Mesenchymal stem cell (in vitro differentiated cells and primary cell): ENCODE data around the gene ESRRG.
A peak's percentile ranks its signal among the peaks of the same experiment; 100 is the strongest.

ENCODE experiments used
- DNase-seq: peaks from one replicate; pipeline ENCODE4 v3.0.0-alpha.2; 2013
- H2AFZ ChIP-seq: one replicate; pipeline ENCODE4 v1.6.1; 2013; ENCODE audit warnings: low read depth, mild to moderate bottlenecking, control low read depth, inconsistent platforms, low read length, moderate library complexity
- H2AK5ac ChIP-seq: 2 replicates; pipeline ENCODE4 v1.6.1; 2013; ENCODE audit warnings: low read length, moderate library complexity, mild to moderate bottlenecking, inconsistent platforms; ENCODE audit not compliant: severe bottlenecking
- H2BK120ac ChIP-seq: one replicate; pipeline ENCODE4 v1.6.1; 2013; ENCODE audit warnings: low read depth, mild to moderate bottlenecking, inconsistent platforms, low read length, moderate library complexity
- H2BK12ac ChIP-seq, 2 experiments: one replicate each; pipeline ENCODE4 v1.6.1; 2013; ENCODE audit warnings: inconsistent platforms in 2 of 2, low read length in 2 of 2, mild to moderate bottlenecking in 2 of 2, moderate library complexity in 2 of 2, control low read depth in 1 of 2
- H2BK15ac ChIP-seq: one replicate; pipeline ENCODE4 v1.6.1; 2013; ENCODE audit warnings: mild to moderate bottlenecking, low read depth, inconsistent platforms; ENCODE audit not compliant: poor library complexity, severe bottlenecking
- H2BK5ac ChIP-seq: 2 replicates; pipeline ENCODE4 v1.6.1; 2013; ENCODE audit warnings: low read depth, mild to moderate bottlenecking, low read length, control low read depth, inconsistent platforms; ENCODE audit not compliant: poor library complexity, severe bottlenecking
- H3K14ac ChIP-seq, 2 experiments: one replicate each; pipeline ENCODE4 v1.6.1; 2013; ENCODE audit warnings: inconsistent platforms in 2 of 2, low read length in 2 of 2, control low read depth in 1 of 2, mild to moderate bottlenecking in 1 of 2, moderate library complexity in 1 of 2
- H3K18ac ChIP-seq, 2 experiments: one replicate each; pipeline ENCODE4 v1.6.1; 2013; ENCODE audit warnings: inconsistent platforms in 2 of 2, low read length in 2 of 2, control low read depth in 1 of 2, low read depth in 1 of 2, mild to moderate bottlenecking in 1 of 2
- H3K23ac ChIP-seq, 2 experiments: one replicate each; pipeline ENCODE4 v1.6.1; 2013; ENCODE audit warnings: inconsistent platforms in 2 of 2, low read length in 2 of 2, mild to moderate bottlenecking in 2 of 2, moderate library complexity in 2 of 2, control low read depth in 1 of 2
- H3K27ac ChIP-seq: 2 replicates; pipeline ENCODE4 v1.5.1; 2013; ENCODE audit warnings: mild to moderate bottlenecking, moderate library complexity, low read length, control low read depth, inconsistent platforms; ENCODE audit not compliant: poor library complexity, severe bottlenecking
- H3K27me3 ChIP-seq, 2 experiments: 2 replicates each; pipeline versions ENCODE4 v1.6.1 to v1.7.0; 2013; ENCODE audit warnings: low read length in 2 of 2, mild to moderate bottlenecking in 2 of 2, moderate library complexity in 2 of 2, control low read depth in 1 of 2, inconsistent platforms in 1 of 2; ENCODE audit not compliant: control insufficient read depth in 1 of 2, insufficient read depth in 1 of 2
- H3K36me3 ChIP-seq, 2 experiments: 2 replicates each; pipeline versions ENCODE4 v1.6.1 to v1.7.0; 2013; ENCODE audit warnings: low read length in 2 of 2, control low read depth in 1 of 2, inconsistent platforms in 1 of 2, low read depth in 1 of 2, mild to moderate bottlenecking in 1 of 2; ENCODE audit not compliant: insufficient read depth in 2 of 2, control insufficient read depth in 1 of 2
- H3K4ac ChIP-seq, 2 experiments: one replicate each; pipeline ENCODE4 v1.6.1; 2013; ENCODE audit warnings: inconsistent platforms in 2 of 2, low read length in 2 of 2, mild to moderate bottlenecking in 2 of 2, moderate library complexity in 2 of 2, control low read depth in 1 of 2, low read depth in 1 of 2
- H3K4me1 ChIP-seq: 2 replicates; pipeline ENCODE4 v1.6.1; 2013; ENCODE audit warnings: low read depth, low read length, control low read depth; ENCODE audit not compliant: control insufficient read depth, insufficient read depth
- H3K4me2 ChIP-seq: 2 replicates; pipeline ENCODE4 v1.6.1; 2013; ENCODE audit warnings: low read length, mild to moderate bottlenecking, inconsistent platforms; ENCODE audit not compliant: poor library complexity, severe bottlenecking
- H3K4me3 ChIP-seq, 2 experiments: 2 replicates each; pipeline versions ENCODE4 v1.5.1 to v1.7.0; 2013; ENCODE audit warnings: low read length in 2 of 2, mild to moderate bottlenecking in 2 of 2, control low read depth in 1 of 2, low read depth in 1 of 2; ENCODE audit not compliant: insufficient read depth in 1 of 2
- H3K79me1 ChIP-seq: replicated peaks from 2 replicates; pipeline ENCODE4 v1.6.1; 2013; ENCODE audit warnings: mild to moderate bottlenecking, control low read depth, low read length, inconsistent platforms; ENCODE audit not compliant: poor library complexity, severe bottlenecking
- H3K9ac ChIP-seq: 2 replicates; pipeline ENCODE4 v1.7.0; 2013; ENCODE audit warnings: mild to moderate bottlenecking, low read length, moderate library complexity
- H3K9me3 ChIP-seq: 2 replicates; pipeline ENCODE4 v1.7.0; 2013; ENCODE audit warnings: mild to moderate bottlenecking, low read length; ENCODE audit not compliant: control insufficient read depth
- H4K8ac ChIP-seq: one replicate; pipeline ENCODE4 v1.6.1; 2013; ENCODE audit warnings: inconsistent platforms, mild to moderate bottlenecking, low read length, moderate library complexity
- H4K91ac ChIP-seq: one replicate; pipeline ENCODE4 v1.6.1; 2013; ENCODE audit warnings: mild to moderate bottlenecking, low read length, inconsistent platforms
- WGBS: methylation state at CpG from one replicate; pipeline ENCODE4 v1.1.7; 2013; ENCODE audit warnings: mixed read lengths; 5-methylcytosine and 5-hydroxymethylcytosine counted together

ESRRG gene

GRCh38 chr1:216749232-216749631 is 26.0 kb upstream of the ESRRG start:
- Histone ChIP-seq H3K4me3 (no peak overlapping the region), H2BK12ac (no peak overlapping the region), H3K4me1 (no peaks in the 10 kb centered on the region), H3K18ac (no peak overlapping the region), H3K23ac (no peak overlapping the region), H3K27me3 (no peaks in the 10 kb centered on the region), H3K9me3 (no peaks in the 10 kb centered on the region), H2AFZ (no peak overlapping the region), H2BK5ac (no peak overlapping the region), H3K4me2 (no peak overlapping the region), H3K9ac (no peak overlapping the region), H3K36me3 (no peaks in the 10 kb centered on the region), H4K91ac (no peak overlapping the region), H3K79me1 (no peaks in the 10 kb centered on the region), H3K4ac (no peak overlapping the region), H2BK120ac (no peak overlapping the region), H2BK15ac (no peak overlapping the region), H3K27ac (no peak overlapping the region), H3K14ac (no peak overlapping the region), H2AK5ac (no peak overlapping the region), H4K8ac (no peak overlapping the region)
- 91% methylated on average over 9 of the region's 9 CpGs for WGBS
- DNase-seq = no peak

- no peak overlapping the region for H2BK12ac ChIP-seq
- no peak overlapping the region for H3K4ac ChIP-seq
- H4K8ac ChIP-seq = no peak overlapping the region
- no peak overlapping the region for H3K14ac ChIP-seq
- no peak overlapping the region for H3K4me2 ChIP-seq
- H3K4me1 ChIP-seq = no peaks in the 10 kb centered on the region
- no peak overlapping the region for H2AFZ ChIP-seq
- H3K79me1 ChIP-seq = no peaks in the 10 kb centered on the region
- H2AK5ac ChIP-seq = no peak overlapping the region
- H3K4me3 ChIP-seq = no peak overlapping the region
- no peak overlapping the region for H2BK15ac ChIP-seq
- H3K23ac ChIP-seq = no peak overlapping the region
- H3K36me3 ChIP-seq = no peaks in the 10 kb centered on the region
- no CpG with 5 or more reads among the region's 2 CpGs for WGBS
- H4K91ac ChIP-seq = no peak overlapping the region
- DNase-seq = peak; percentile 33
- H2BK5ac ChIP-seq = no peak overlapping the region
- no peak overlapping the region for H2BK120ac ChIP-seq
- no peak overlapping the region for H3K27ac ChIP-seq
- H3K9me3 ChIP-seq = no peaks in the 10 kb centered on the region
- no peak overlapping the region for H3K9ac ChIP-seq
- H3K27me3 ChIP-seq = peaks cover 4 to 8% of the 10 kb centered on the region in 2 experiments
- H3K18ac ChIP-seq = no peak overlapping the region
Observed at GRCh38 chr1:216742625-216743024, 19.4 kb upstream of the ESRRG start.

- H3K9me3 ChIP-seq = no peaks in the 10 kb centered on the region
- no peak overlapping the region for H3K9ac ChIP-seq
- H3K4ac ChIP-seq = no peak overlapping the region
- no peak overlapping the region for H3K18ac ChIP-seq
- no peaks in the 10 kb centered on the region for H3K4me1 ChIP-seq
- no peak overlapping the region for H3K27ac ChIP-seq
- no peak overlapping the region for H3K23ac ChIP-seq
- H3K79me1 ChIP-seq = no peaks in the 10 kb centered on the region
- H2BK120ac ChIP-seq = no peak overlapping the region
- H2AK5ac ChIP-seq = no peak overlapping the region
- no peak overlapping the region for H3K4me2 ChIP-seq
- no peak overlapping the region for H4K8ac ChIP-seq
- H3K27me3 ChIP-seq = peaks cover 4 to 8% of the 10 kb centered on the region in 2 experiments
- WGBS = 20% methylated on average over 1 of the region's 2 CpGs
- no peak overlapping the region for H3K14ac ChIP-seq
- no peaks in the 10 kb centered on the region for H3K36me3 ChIP-seq
- H2BK15ac ChIP-seq = no peak overlapping the region
- no peak for DNase-seq
- no peak overlapping the region for H2AFZ ChIP-seq
- no peak overlapping the region for H2BK5ac ChIP-seq
- no peak overlapping the region for H3K4me3 ChIP-seq
- no peak overlapping the region for H4K91ac ChIP-seq
- H2BK12ac ChIP-seq = no peak overlapping the region
Observed at GRCh38 chr1:216740331-216740730, 17.1 kb upstream of the ESRRG start.

GRCh38 chr1:216739793-216740192 is 16.6 kb upstream of the ESRRG start:
- Histone ChIP-seq H3K27ac (no peak overlapping the region), H3K4ac (no peak overlapping the region), H3K4me1 (no peaks in the 10 kb centered on the region), H3K36me3 (no peaks in the 10 kb centered on the region), H3K23ac (no peak overlapping the region), H3K4me2 (no peak overlapping the region), H4K8ac (no peak overlapping the region), H3K9me3 (no peaks in the 10 kb centered on the region), H2BK15ac (no peak overlapping the region), H4K91ac (no peak overlapping the region), H3K14ac (no peak overlapping the region), H3K4me3 (no peak overlapping the region), H2BK5ac (no peak overlapping the region), H2BK120ac (no peak overlapping the region), H3K27me3 (peaks cover 4 to 8% of the 10 kb centered on the region in 2 experiments), H2BK12ac (no peak overlapping the region), H3K18ac (no peak overlapping the region), H2AFZ (no peak overlapping the region), H2AK5ac (no peak overlapping the region), H3K9ac (no peak overlapping the region), H3K79me1 (no peaks in the 10 kb centered on the region)
- DNase-seq = no peak
- 51% methylated on average over 4 of the region's 5 CpGs for WGBS
